ENCODE results near the gene CA5A. TPM values are rescaled to one million over a fixed set of nuclear protein-coding genes. Genes with fewer than 3 reads are reported as not detected.
"Not testable (repeated sequence)": the region's sequence is repeated elsewhere in the genome, so short reads cannot be mapped to it uniquely, and the experiment has no call there.

The CA5A gene
- total and polyA plus RNA-seq, 2 donors = 0.05 to 0.09 TPM

DNA sequence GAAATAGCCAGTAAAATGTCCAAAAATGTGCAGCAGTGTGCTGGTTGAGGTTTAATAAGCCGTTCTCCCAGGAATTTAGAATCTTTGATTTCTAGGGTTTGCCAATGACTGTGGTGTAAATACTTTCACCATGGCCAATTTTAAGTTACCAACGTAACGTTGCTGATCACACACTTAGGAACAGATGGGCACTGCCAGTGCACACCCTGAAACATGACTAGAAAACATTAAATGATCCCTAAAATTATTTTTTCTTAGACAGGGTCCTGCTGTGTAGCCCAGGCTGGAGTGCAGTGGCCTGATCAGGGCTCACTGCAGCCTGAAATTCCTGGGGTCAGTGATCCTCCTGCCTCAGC lies 3.2 kb downstream of the CA5A start:
- Histone ChIP-seq H3K4me3 (ENCODE audit: low read length in 2 of 2) (no peak overlapping the region), H3K27ac (ENCODE audit: low read depth in 1 of 2, low read length in 1 of 2) (no peak overlapping the region), H3K9me3 (ENCODE audit: control insufficient read depth in 2 of 2, insufficient read depth in 1 of 2, low read length in 1 of 2) (no peaks in the 10 kb centered on the region), H3K27me3 (ENCODE audit: control insufficient read depth in 2 of 2, insufficient read depth in 1 of 2, low read length in 1 of 2) (no peaks in the 10 kb centered on the region), H3K4me1 (ENCODE audit: control insufficient read depth in 2 of 2, insufficient read depth in 2 of 2, low read length in 2 of 2) (no peaks in the 10 kb centered on the region), H3K36me3 (ENCODE audit: control insufficient read depth in 2 of 2, insufficient read depth in 2 of 2, low read length in 1 of 2) (no peaks in the 10 kb centered on the region)
- DNase-seq (ENCODE audit: low read depth in 6 of 9, low spot score in 9 of 9) = no peak
- 96% methylated on average over 3 of the region's 3 CpGs for WGBS

DNA sequence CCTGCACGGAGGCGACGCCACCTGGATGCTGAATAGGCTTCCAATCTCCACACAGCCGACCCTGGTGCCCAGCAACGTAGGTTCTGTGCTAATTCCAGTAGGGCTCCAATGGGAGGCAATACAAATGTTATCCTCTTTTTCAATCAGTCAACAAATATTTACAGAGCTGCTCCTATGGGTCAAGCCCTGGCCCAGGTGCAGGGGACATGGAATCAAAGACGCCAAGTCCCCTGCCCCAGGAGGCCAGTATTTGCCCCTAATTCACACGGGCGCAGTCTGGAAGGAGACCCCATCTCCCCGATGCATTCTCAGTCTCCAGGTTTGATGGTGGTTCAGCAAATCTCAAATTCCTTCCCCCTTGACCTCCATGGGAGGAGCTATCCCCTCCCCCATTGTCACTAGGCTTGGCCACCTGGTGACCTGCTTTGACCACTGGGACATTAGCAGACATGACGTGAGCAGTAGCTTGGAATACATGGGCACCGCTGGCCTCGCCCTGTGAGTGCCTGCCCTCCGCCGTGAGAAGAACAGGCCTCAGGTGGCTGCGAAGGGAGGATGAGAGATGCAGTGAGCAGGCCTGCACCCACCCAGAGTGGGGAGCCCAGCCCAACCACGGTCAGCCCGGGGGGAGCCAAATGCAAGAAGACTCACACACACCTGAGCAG lies 3.7 kb downstream of the CA5A start:
- not testable (repeated sequence) for H3K9me3 ChIP-seq (ENCODE audit: control insufficient read depth in 2 of 2, insufficient read depth in 1 of 2, low read length in 1 of 2); H3K4me1 ChIP-seq (ENCODE audit: control insufficient read depth in 2 of 2, insufficient read depth in 2 of 2, low read length in 2 of 2); H3K27me3 ChIP-seq (ENCODE audit: control insufficient read depth in 2 of 2, insufficient read depth in 1 of 2, low read length in 1 of 2); H3K4me3 ChIP-seq (ENCODE audit: low read length in 2 of 2); DNase-seq (ENCODE audit: low read depth in 6 of 9, low spot score in 9 of 9); H3K36me3 ChIP-seq (ENCODE audit: control insufficient read depth in 2 of 2, insufficient read depth in 2 of 2, low read length in 1 of 2); H3K27ac ChIP-seq (ENCODE audit: low read depth in 1 of 2, low read length in 1 of 2)
- WGBS = 97% methylated on average over 17 of the region's 17 CpGs

DNA sequence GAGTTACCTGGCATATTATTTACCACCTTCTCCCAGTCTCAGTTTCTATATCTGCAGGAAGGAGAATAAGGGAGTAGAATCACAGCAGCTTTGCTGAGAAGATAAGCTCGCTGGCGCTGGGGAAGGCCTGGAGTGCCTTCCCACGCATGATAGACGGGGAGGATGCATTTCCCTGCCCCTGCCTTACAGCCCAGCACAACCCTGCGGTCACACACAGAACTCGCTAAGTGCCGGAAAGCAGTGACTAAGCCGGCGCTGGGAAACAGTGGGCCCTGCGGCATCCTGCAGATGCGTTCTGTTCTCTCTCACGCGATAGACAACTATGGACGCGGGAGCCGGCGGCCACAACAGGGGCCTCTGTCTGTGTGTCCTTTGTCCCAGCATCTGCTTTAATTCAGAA lies 4.8 kb downstream of the CA5A start:
- H3K36me3 ChIP-seq (ENCODE audit: control insufficient read depth in 2 of 2, insufficient read depth in 2 of 2, low read length in 1 of 2) = no peaks in the 10 kb centered on the region
- H3K4me3 ChIP-seq (ENCODE audit: low read length in 2 of 2) = no peak overlapping the region
- DNase-seq (ENCODE audit: low read depth in 6 of 9, low spot score in 9 of 9) = no peak
- H3K4me1 ChIP-seq (ENCODE audit: control insufficient read depth in 2 of 2, insufficient read depth in 2 of 2, low read length in 2 of 2) = peaks cover under 1 to 6% of the 10 kb centered on the region in 2 donors
- H3K27ac ChIP-seq (ENCODE audit: low read depth in 1 of 2, low read length in 1 of 2) = no peak overlapping the region
- H3K9me3 ChIP-seq (ENCODE audit: control insufficient read depth in 2 of 2, insufficient read depth in 1 of 2, low read length in 1 of 2) = peaks cover 0 to 1% of the 10 kb centered on the region in 2 donors
- peaks cover 0 to 5% of the 10 kb centered on the region in 2 donors for H3K27me3 ChIP-seq (ENCODE audit: control insufficient read depth in 2 of 2, insufficient read depth in 1 of 2, low read length in 1 of 2)
- WGBS = 94% methylated on average over 17 of the region's 17 CpGs

- H3K9me3 ChIP-seq (ENCODE audit: control insufficient read depth in 2 of 2, insufficient read depth in 1 of 2, low read length in 1 of 2) = peaks cover 0 to 4% of the 10 kb centered on the region in 2 donors
- H3K36me3 ChIP-seq (ENCODE audit: control insufficient read depth in 2 of 2, insufficient read depth in 2 of 2, low read length in 1 of 2) = no peaks in the 10 kb centered on the region
- no peak overlapping the region for H3K4me3 ChIP-seq (ENCODE audit: low read length in 2 of 2)
- H3K4me1 ChIP-seq (ENCODE audit: control insufficient read depth in 2 of 2, insufficient read depth in 2 of 2, low read length in 2 of 2) = peaks cover 4 to 16% of the 10 kb centered on the region in 2 donors
- WGBS = 69% methylated on average over 11 of the region's 11 CpGs
- peaks cover 0 to 6% of the 10 kb centered on the region in 2 donors for H3K27me3 ChIP-seq (ENCODE audit: control insufficient read depth in 2 of 2, insufficient read depth in 1 of 2, low read length in 1 of 2)
- no peak for DNase-seq (ENCODE audit: low read depth in 6 of 9, low spot score in 9 of 9)
- H3K27ac ChIP-seq (ENCODE audit: low read depth in 1 of 2, low read length in 1 of 2) = no peak overlapping the region
Observed at GRCh38 chr16:87930456-87930855, 5.9 kb downstream of the CA5A start.

GRCh38 chr16:87929986-87930385 lies 6.3 kb downstream of the CA5A start:
- DNase-seq (ENCODE audit: low read depth in 6 of 9, low spot score in 9 of 9) = no peak
- no peaks in the 10 kb centered on the region for H3K36me3 ChIP-seq (ENCODE audit: control insufficient read depth in 2 of 2, insufficient read depth in 2 of 2, low read length in 1 of 2)
- H3K27ac ChIP-seq (ENCODE audit: low read depth in 1 of 2, low read length in 1 of 2) = no peak overlapping the region
- 94% methylated on average over 7 of the region's 7 CpGs for WGBS
- H3K9me3 ChIP-seq (ENCODE audit: control insufficient read depth in 2 of 2, insufficient read depth in 1 of 2, low read length in 1 of 2) = peaks cover 0 to 4% of the 10 kb centered on the region in 2 donors
- no peak overlapping the region for H3K4me3 ChIP-seq (ENCODE audit: low read length in 2 of 2)
- H3K4me1 ChIP-seq (ENCODE audit: control insufficient read depth in 2 of 2, insufficient read depth in 2 of 2, low read length in 2 of 2) = peaks cover 4 to 20% of the 10 kb centered on the region in 2 donors
- peaks cover 0 to 8% of the 10 kb centered on the region in 2 donors for H3K27me3 ChIP-seq (ENCODE audit: control insufficient read depth in 2 of 2, insufficient read depth in 1 of 2, low read length in 1 of 2)

DNA sequence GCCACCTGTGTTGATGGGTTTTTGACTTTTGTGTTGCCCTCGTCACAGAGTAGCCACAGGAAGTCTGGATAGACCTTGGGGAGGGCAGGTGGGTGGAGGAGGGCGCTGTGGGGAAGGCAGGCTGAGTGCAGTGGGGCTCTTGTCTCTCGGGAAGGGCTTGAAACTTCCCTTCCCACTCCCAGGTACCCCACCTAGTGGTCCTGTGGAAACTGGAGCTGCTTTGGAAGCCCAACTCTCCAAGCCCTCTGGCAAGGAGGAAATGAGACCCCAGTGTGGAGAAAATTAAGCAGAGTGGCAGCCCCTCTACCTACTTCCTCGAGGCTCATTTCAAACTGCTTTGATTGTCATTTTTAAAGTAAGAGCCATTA lies 9.2 kb downstream of the CA5A start:
- H3K36me3 ChIP-seq (ENCODE audit: control insufficient read depth in 2 of 2, insufficient read depth in 2 of 2, low read length in 1 of 2) = no peaks in the 10 kb centered on the region
- no peak overlapping the region for H3K27ac ChIP-seq (ENCODE audit: low read depth in 1 of 2, low read length in 1 of 2)
- DNase-seq (ENCODE audit: low read depth in 6 of 9, low spot score in 9 of 9) = no peak
- no peak overlapping the region for H3K4me3 ChIP-seq (ENCODE audit: low read length in 2 of 2)
- H3K27me3 ChIP-seq (ENCODE audit: control insufficient read depth in 2 of 2, insufficient read depth in 1 of 2, low read length in 1 of 2) = peaks cover 0 to 8% of the 10 kb centered on the region in 2 donors
- H3K9me3 ChIP-seq (ENCODE audit: control insufficient read depth in 2 of 2, insufficient read depth in 1 of 2, low read length in 1 of 2) = peaks cover 0 to 4% of the 10 kb centered on the region in 2 donors
- H3K4me1 ChIP-seq (ENCODE audit: control insufficient read depth in 2 of 2, insufficient read depth in 2 of 2, low read length in 2 of 2) = peaks cover 7 to 34% of the 10 kb centered on the region in 2 donors
- WGBS = 48% methylated on average over 4 of the region's 4 CpGs

DNA sequence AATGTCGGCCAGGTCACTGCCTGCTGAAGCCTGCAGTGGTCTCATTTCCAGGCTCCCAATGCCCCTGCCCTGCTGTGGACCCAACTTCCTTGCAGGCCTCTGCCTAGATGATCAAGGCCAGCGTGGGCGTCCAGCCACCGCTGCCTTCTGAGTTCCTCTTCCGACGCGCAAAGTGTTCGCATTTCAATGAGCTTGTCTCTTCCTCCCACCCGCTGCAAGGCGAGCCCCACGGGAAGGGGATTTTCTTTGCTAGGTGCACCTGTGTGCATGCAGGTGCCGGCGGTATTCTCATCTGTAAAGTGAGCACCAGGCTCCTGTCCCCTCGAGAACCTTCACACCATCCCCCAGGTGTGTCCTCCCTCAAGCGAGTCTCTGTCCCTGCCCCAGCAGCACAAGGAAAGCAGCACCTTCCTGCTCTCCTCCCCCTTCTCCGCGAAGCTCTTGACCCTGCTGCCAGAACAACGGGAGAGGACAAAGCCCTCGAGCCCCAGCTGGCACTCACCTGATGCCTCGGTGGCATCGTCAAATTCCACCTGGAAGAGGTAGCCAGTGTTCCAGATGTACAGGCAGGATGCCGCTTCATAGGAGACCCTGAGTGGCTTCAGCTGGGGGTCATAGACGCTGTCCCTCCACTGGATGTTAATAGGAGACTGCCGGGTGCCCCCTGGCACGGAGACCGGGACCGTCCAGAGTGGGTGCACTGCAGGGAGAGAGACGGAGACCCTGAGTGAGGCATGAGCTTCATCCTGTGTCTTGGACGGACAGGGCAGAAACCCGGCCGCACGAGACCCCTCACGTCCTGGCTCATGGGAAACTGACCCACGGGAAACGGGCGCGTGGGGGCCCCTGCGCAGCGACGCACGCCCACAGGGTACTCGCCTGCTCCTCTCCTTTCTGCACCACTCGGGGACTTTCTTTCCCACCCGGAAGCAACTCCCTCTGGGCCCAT lies 9.8 kb downstream of the CA5A start:
- Histone ChIP-seq H3K4me1 (ENCODE audit: control insufficient read depth in 2 of 2, insufficient read depth in 2 of 2, low read length in 2 of 2) (peaks cover 7 to 35% of the 10 kb centered on the region in 2 donors), H3K36me3 (ENCODE audit: control insufficient read depth in 2 of 2, insufficient read depth in 2 of 2, low read length in 1 of 2) (no peaks in the 10 kb centered on the region), H3K4me3 (ENCODE audit: low read length in 2 of 2) (no peak overlapping the region), H3K9me3 (ENCODE audit: control insufficient read depth in 2 of 2, insufficient read depth in 1 of 2, low read length in 1 of 2) (peaks cover 0 to 4% of the 10 kb centered on the region in 2 donors), H3K27me3 (ENCODE audit: control insufficient read depth in 2 of 2, insufficient read depth in 1 of 2, low read length in 1 of 2) (peaks cover 0 to 8% of the 10 kb centered on the region in 2 donors), H3K27ac (ENCODE audit: low read depth in 1 of 2, low read length in 1 of 2) (no peak overlapping the region)
- DNase-seq (ENCODE audit: low read depth in 6 of 9, low spot score in 9 of 9) = peak in 3 of 9 donors; percentile 27 to 65 (median 38)
- 59% methylated on average over 44 of the region's 44 CpGs for WGBS

- peaks cover 7 to 38% of the 10 kb centered on the region in 2 donors for H3K4me1 ChIP-seq (ENCODE audit: control insufficient read depth in 2 of 2, insufficient read depth in 2 of 2, low read length in 2 of 2)
- H3K9me3 ChIP-seq (ENCODE audit: control insufficient read depth in 2 of 2, insufficient read depth in 1 of 2, low read length in 1 of 2) = peaks cover 0 to 4% of the 10 kb centered on the region in 2 donors
- peaks cover 0 to 8% of the 10 kb centered on the region in 2 donors for H3K27me3 ChIP-seq (ENCODE audit: control insufficient read depth in 2 of 2, insufficient read depth in 1 of 2, low read length in 1 of 2)
- no peaks in the 10 kb centered on the region for H3K36me3 ChIP-seq (ENCODE audit: control insufficient read depth in 2 of 2, insufficient read depth in 2 of 2, low read length in 1 of 2)
- DNase-seq (ENCODE audit: low read depth in 6 of 9, low spot score in 9 of 9) = no peak
- H3K27ac ChIP-seq (ENCODE audit: low read depth in 1 of 2, low read length in 1 of 2) = peak overlapping the region in 1 of 2 donors; percentile 30
- 94% methylated on average over 26 of the region's 26 CpGs for WGBS
- no peak overlapping the region for H3K4me3 ChIP-seq (ENCODE audit: low read length in 2 of 2)
Observed at GRCh38 chr16:87924811-87925670, 11.3 kb downstream of the CA5A start.
